Hepatocyte (in vitro differentiated cells): ENCODE measurements around the gene NUP133.

Experiments used
- EZH2 ChIP-seq: fragments of 200-600 bp; sonication (generic); IDR thresholded peaks from 2 replicates; pipeline ENCODE4 v1.6.1; 2016; ENCODE audit warnings: antibody characterized with exemption, mild to moderate bottlenecking, borderline replicate concordance
- EZH2phosphoT487 ChIP-seq: fragments of 200-600 bp; sonication (generic); IDR thresholded peaks from one replicate; pipeline ENCODE4 v1.6.1; 2018; ENCODE audit warnings: antibody characterized with exemption, mild to moderate bottlenecking, low read depth, moderate library complexity; ENCODE audit not compliant: unreplicated experiment, severe bottlenecking
- TF ChIP-seq, protein P1 (sequence below): fragments of 200-600 bp; sonication (generic); IDR thresholded peaks from 2 replicates; pipeline ENCODE4 v1.5.1; 2016; ENCODE audit warnings: antibody characterized with exemption, mild to moderate bottlenecking; ENCODE audit not compliant: poor library complexity

DNA sequence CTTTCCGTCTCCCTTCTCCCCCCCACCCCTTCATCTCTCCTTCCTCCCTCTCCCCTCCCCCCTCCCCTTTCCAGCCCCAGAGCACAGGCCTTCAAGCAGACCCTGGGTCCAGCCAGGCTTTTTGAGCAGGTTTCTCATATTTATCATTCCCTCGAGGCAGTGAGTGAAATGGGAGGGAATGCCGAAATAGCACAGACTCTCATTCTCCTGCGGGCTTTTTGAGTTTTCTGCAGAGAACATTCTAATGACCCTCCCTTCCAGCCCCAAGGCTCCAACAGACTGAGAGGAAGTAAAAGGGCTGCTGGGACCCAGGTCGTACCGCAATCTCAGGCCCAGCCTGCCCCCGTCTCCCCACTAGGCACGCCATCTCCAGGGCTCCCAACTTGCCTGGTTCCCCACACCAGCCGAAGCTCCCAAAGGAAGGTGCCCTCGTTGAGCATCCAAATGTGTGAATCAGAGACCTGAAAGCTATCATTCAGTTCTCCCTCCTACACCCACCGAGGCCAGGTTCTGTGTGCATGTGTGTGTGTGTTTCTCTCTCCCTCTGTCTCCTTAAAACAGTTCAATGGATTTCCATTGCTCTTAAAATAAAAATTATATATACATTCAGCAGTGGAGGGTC lies 96.6 kb downstream of the NUP133 start:
- TF ChIP-seq, protein P1, sequence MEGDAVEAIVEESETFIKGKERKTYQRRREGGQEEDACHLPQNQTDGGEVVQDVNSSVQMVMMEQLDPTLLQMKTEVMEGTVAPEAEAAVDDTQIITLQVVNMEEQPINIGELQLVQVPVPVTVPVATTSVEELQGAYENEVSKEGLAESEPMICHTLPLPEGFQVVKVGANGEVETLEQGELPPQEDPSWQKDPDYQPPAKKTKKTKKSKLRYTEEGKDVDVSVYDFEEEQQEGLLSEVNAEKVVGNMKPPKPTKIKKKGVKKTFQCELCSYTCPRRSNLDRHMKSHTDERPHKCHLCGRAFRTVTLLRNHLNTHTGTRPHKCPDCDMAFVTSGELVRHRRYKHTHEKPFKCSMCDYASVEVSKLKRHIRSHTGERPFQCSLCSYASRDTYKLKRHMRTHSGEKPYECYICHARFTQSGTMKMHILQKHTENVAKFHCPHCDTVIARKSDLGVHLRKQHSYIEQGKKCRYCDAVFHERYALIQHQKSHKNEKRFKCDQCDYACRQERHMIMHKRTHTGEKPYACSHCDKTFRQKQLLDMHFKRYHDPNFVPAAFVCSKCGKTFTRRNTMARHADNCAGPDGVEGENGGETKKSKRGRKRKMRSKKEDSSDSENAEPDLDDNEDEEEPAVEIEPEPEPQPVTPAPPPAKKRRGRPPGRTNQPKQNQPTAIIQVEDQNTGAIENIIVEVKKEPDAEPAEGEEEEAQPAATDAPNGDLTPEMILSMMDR, result no peak
- TF ChIP-seq EZH2phosphoT487 (no peak), EZH2 (no peak)
